ENCODE results near the gene MYOM3. TPM values are rescaled to one million over a fixed set of nuclear protein-coding genes. Genes with fewer than 3 reads are reported as not detected.

The MYOM3 gene
- total RNA-seq, 1 experiment from 2014 or later: 7.9 TPM

GRCh38 chr1:24127134-24127800, 15.3 kb upstream of the MYOM3 start:
- ChIA-PET RAD21 (ENCODE audit: low non-redundant PET in 1 of 2, low total read pairs in 2 of 2, uncharacterized antibody in 2 of 2, unreplicated experiment in 2 of 2) (no interaction called here), POLR2A (no interaction called here), CTCF (no interaction called here)
- Histone ChIP-seq H2AFZ (ENCODE audit: low read depth, low read length, poor library complexity, severe bottlenecking) (no peak overlapping the region), H3K36me3 (ENCODE audit: control insufficient read depth in 1 of 2, insufficient read depth in 2 of 2, low read length in 2 of 2) (peaks cover 0 to 4% of the 10 kb centered on the region in 2 experiments; a peak in 1 of 4 replicates), H3K27me3 (ENCODE audit: insufficient read depth, low read length) (no peaks in the 10 kb centered on the region), H3K9me2 (ENCODE audit: insufficient read depth) (no peaks in the 10 kb centered on the region), H3K79me2 (ENCODE audit: insufficient read depth, low read length) (no peaks in the 10 kb centered on the region), H3K9me3 (ENCODE audit: control insufficient read depth in 1 of 2, insufficient read depth in 1 of 2, low read depth in 1 of 2, low read length in 2 of 2) (peaks cover 0 to 9% of the 10 kb centered on the region in 2 experiments; a peak in 1 of 4 replicates), H3K27ac (ENCODE audit: low read depth, low read length) (no peak overlapping the region), H3K4me3 (replicated peaks in 1 of 2; ENCODE audit: low read depth in 1 of 2, low read length in 2 of 2) (no peak overlapping the region), H3K4me2 (ENCODE audit: low read length) (no peak overlapping the region), H3K4me1 (ENCODE audit: control insufficient read depth in 1 of 2, insufficient read depth in 2 of 2, low read length in 2 of 2) (no peaks in the 10 kb centered on the region), H3K9ac (ENCODE audit: low read length) (no peak overlapping the region), H4K20me1 (ENCODE audit: insufficient read depth) (no peaks in the 10 kb centered on the region)
- intact Hi-C loops (cut with micrococcal nuclease): no loop called here
- TF ChIP-seq CTCF (IDR thresholded peaks at IDR 0.05 in 2 of 3, conservative IDR thresholded peaks at IDR 0.05 in 1 of 3; ENCODE audit: borderline replicate concordance in 1 of 3, insufficient read depth in 1 of 3, low read depth in 2 of 3, low read length in 2 of 3) (no peak), ZFX (IDR thresholded peaks at IDR 0.05) (no peak), TCF7L2 (IDR thresholded peaks at IDR 0.05; ENCODE audit: borderline replicate concordance, extremely low read depth, insufficient read depth, insufficient read length) (no peak), FOSL1 (IDR thresholded peaks at IDR 0.05; ENCODE audit: low read depth) (no peak), REST (IDR thresholded peaks at IDR 0.05; ENCODE audit: low read depth) (no peak), SP1 (IDR thresholded peaks at IDR 0.05; ENCODE audit: low read depth) (no peak)
- no peak for DNase-seq (ENCODE audit: low read depth, low spot score)
- no peak for ATAC-seq
- no TSS peak for BruUV-seq (replicated peaks)
